Ovary (tissue), 10 donors: ENCODE measurements around the gene SPATA31C1. TPM values are rescaled to one million over a fixed set of nuclear protein-coding genes. Genes with fewer than 3 reads are reported as not detected.
"Not testable (repeated sequence)": the region's sequence is repeated elsewhere in the genome, so short reads cannot be mapped to it uniquely, and the experiment has no call there.

ENCODE experiments used
- DNase-seq, 5 donors: peaks; one replicate each; pipeline ENCODE4 v3.0.0-alpha.2; 2019 to 2020
- H3K27ac ChIP-seq, 2 donors: fragments of 200-600 bp; one replicate each; pipeline versions ENCODE4 v1.5.1 to v1.8.0; 2019 to 2022
- H3K27me3 ChIP-seq: fragments of 200-600 bp; one replicate; pipeline ENCODE4 v1.8.0; 2022
- H3K36me3 ChIP-seq: fragments of 200-600 bp; sonication (generic); one replicate; pipeline ENCODE4 v1.5.1; 2019
- H3K4me1 ChIP-seq: one replicate; pipeline ENCODE4 v1.8.1; 2013; ENCODE audit warnings: mild to moderate bottlenecking, moderate library complexity; ENCODE audit not compliant: insufficient read depth
- H3K4me3 ChIP-seq: fragments of 200-600 bp; sonication (generic); one replicate; pipeline ENCODE4 v1.5.1; 2017
- H3K9me3 ChIP-seq, 2 donors: fragments of 200-600 bp in 1 of 2; sonication (generic) in 1 of 2; one replicate each; pipeline versions ENCODE4 v1.5.1 to v1.8.1; 2013 to 2019; ENCODE audit warnings: mild to moderate bottlenecking in 1 of 2, moderate library complexity in 1 of 2
- EP300 ChIP-seq: sonication (generic); formaldehyde crosslinking; IDR thresholded peaks from one replicate; pipeline ENCODE4 v1.6.1; 2017; ENCODE audit warnings: antibody characterized with exemption
- POLR2A ChIP-seq: fragments of 450-650 bp; IDR thresholded peaks from one replicate; pipeline ENCODE4 v1.6.1; 2017; ENCODE audit warnings: antibody characterized with exemption, mild to moderate bottlenecking, moderate library complexity
- WGBS, 3 donors: extraction: QIAGEN DNeasy Blood & Tissue Kit in 1 of 3; methylation state at CpG; one replicate each; pipeline versions ENCODE4 v1.1.5 to v1.1.7; 2013 to 2017; 5-methylcytosine and 5-hydroxymethylcytosine counted together
- intact Hi-C, 4 donors: fragments of 100-400 bp; cut with DNase I; formaldehyde crosslinking; loops; one replicate each; pipeline versions ENCODE4 v1.11.0 to v1.15.1; 2022 to 2023
- long read RNA-seq, 3 donors: library from polyadenylated mRNA in 2 of 3; unstranded in 2 of 3; transcript quantifications; one replicate each; pipeline ENCODE4 v2.0.0 and lab custom pipeline, GENCODE V29; 2021 to 2026
- polyA plus RNA-seq, 2 donors: library from polyadenylated mRNA; stranded (reverse); fragments of 200-250 nt in 1 of 2; fragments of 350-450 nt in 1 of 2; fragmentation: Illumina TruSeq in 1 of 2; extraction: RNeasy Lipid Tissue Mini Kit (QIAGEN cat#74804) in 1 of 2; gene quantifications; one replicate each; pipeline ENCODE4 v1.2.3, GENCODE V29; 2013 to 2014
- total RNA-seq, 7 donors: library from RNA; depleted of rRNA in 2 of 7; stranded (reverse); fragments of >200 nt in 2 of 7; fragmentation: NEBNext Ultra II Directional in 3 of 7; extraction: Animal tissue kit (Norgen Biotek cat#: 25700) in 3 of 7; gene quantifications; one replicate each; pipeline versions ENCODE4 v1.1.0 to v1.2.4, GENCODE V29; 2016 to 2023
- TF ChIP-seq, protein P1 (sequence below), 3 donors: fragments of 450-650 bp in 2 of 3; fragments of 200-600 bp in 1 of 3; IDR thresholded peaks; one replicate each; pipeline versions ENCODE4 v1.5.1 to v1.8.0; 2016 to 2022; ENCODE audit warnings: antibody characterized with exemption in 3 of 3, mild to moderate bottlenecking in 1 of 3
- donor health status: DM: no; HTN: no; CAD: no; lungs with moderate emphysema.
- donor health status: DM: no; HTN: no; CAD: no.
- donor health status: Bipolar disorder and iron deficiency.
- donor health status: DM: yes; HTN: yes; CAD: no.
- donor health status: DM: no; HTN: no; CAD: no.
- donor health status: DM: yes; HTN: yes; CAD: no.

Gene SPATA31C1
- total RNA-seq (not detected), polyA plus RNA-seq (not detected)
- long read RNA-seq, donor 1: 0 reads
- long read RNA-seq, donor 2: 0 reads
- long read RNA-seq, donor 3: 0 reads

- no CpG with 5 or more reads among the region's 8 CpGs for WGBS, 3 donors
- intact Hi-C loops, DNase-seq: not testable (repeated sequence)
Measured at GRCh38 chr9:87917662-87918061, at the start of gene SPATA31C1. TSS of gene SPATA31C1 (plus strand) at chr9:87917962.

GRCh38 chr9:87868175-87868574 is 49.6 kb upstream of the SPATA31C1 start:
- 93 to 97% (median 97%) methylated on average over 9 of the region's 9 CpGs for WGBS, 3 donors
- H3K4me3 ChIP-seq: no peak overlapping the region

More at GRCh38 chr9:87917662-87918061, at the start of gene SPATA31C1:
- not testable (repeated sequence) for H3K27ac ChIP-seq, H3K27me3 ChIP-seq, H3K4me3 ChIP-seq, H3K9me3 ChIP-seq, H3K36me3 ChIP-seq, H3K4me1 ChIP-seq

DNA sequence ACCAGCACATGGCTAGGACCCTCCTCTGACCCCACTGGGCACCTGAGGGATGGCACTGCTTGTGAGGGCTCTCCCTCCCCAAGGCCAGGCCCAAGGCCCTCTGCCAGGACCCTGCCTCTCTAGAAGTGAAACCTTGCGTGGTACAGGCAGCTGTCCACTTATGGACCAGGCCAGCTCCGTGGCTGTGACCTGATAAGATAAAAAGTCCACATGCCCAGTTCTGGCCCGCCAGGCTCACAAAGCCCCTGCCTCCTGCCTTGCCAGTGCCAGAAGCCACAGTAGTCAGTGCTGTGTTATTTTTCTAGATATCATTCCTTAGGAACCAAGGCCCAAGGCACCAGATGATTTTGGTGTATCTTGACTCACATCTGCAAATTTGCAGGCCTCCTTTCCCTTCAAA is 49.1 kb upstream of the SPATA31C1 start:
- DNase-seq: peak in 1 of 5 donors; percentile 2
- H3K36me3 ChIP-seq: no peaks in the 10 kb centered on the region

More at GRCh38 chr9:87868175-87868574, 49.6 kb upstream of the SPATA31C1 start:
- H3K4me1 ChIP-seq: no peaks in the 10 kb centered on the region
- H3K9me3 ChIP-seq: no peaks in the 10 kb centered on the region
- H3K27ac ChIP-seq: no peak overlapping the region
- no peak for TF ChIP-seq POLR2A
- TF ChIP-seq, protein P1, sequence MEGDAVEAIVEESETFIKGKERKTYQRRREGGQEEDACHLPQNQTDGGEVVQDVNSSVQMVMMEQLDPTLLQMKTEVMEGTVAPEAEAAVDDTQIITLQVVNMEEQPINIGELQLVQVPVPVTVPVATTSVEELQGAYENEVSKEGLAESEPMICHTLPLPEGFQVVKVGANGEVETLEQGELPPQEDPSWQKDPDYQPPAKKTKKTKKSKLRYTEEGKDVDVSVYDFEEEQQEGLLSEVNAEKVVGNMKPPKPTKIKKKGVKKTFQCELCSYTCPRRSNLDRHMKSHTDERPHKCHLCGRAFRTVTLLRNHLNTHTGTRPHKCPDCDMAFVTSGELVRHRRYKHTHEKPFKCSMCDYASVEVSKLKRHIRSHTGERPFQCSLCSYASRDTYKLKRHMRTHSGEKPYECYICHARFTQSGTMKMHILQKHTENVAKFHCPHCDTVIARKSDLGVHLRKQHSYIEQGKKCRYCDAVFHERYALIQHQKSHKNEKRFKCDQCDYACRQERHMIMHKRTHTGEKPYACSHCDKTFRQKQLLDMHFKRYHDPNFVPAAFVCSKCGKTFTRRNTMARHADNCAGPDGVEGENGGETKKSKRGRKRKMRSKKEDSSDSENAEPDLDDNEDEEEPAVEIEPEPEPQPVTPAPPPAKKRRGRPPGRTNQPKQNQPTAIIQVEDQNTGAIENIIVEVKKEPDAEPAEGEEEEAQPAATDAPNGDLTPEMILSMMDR (IDR thresholded peaks at IDR 0.05): no peak
- no peak for TF ChIP-seq EP300
- DNase-seq: no peak
- no peaks in the 10 kb centered on the region for H3K27me3 ChIP-seq
- intact Hi-C loops: no loop called here
- H3K36me3 ChIP-seq: no peaks in the 10 kb centered on the region

GRCh38 chr9:87869082-87869481 is 48.7 kb upstream of the SPATA31C1 start:
- intact Hi-C loops: no loop called here
- Histone ChIP-seq H3K9me3 (no peaks in the 10 kb centered on the region), H3K27ac (no peak overlapping the region), H3K27me3 (no peaks in the 10 kb centered on the region), H3K36me3 (no peaks in the 10 kb centered on the region), H3K4me3 (no peak overlapping the region), H3K4me1 (no peaks in the 10 kb centered on the region)
- no peak for TF ChIP-seq EP300
- no peak for TF ChIP-seq POLR2A
- TF ChIP-seq, protein P1 (IDR thresholded peaks at IDR 0.05): no peak
- peak in 2 of 5 donors; percentile 2 to 23 for DNase-seq
- 91 to 93% (median 92%) methylated on average over 10 to 11 of the region's 11 CpGs for WGBS, 3 donors

More for the DNA sequence above, 49.1 kb upstream of the SPATA31C1 start:
- intact Hi-C loops: no loop called here
- no peaks in the 10 kb centered on the region for H3K4me1 ChIP-seq
- no peaks in the 10 kb centered on the region for H3K9me3 ChIP-seq
- 75 to 94% (median 89%) methylated on average over 3 of the region's 3 CpGs for WGBS, 3 donors
- TF ChIP-seq POLR2A: no peak
- TF ChIP-seq, protein P1 (IDR thresholded peaks at IDR 0.05): no peak
- H3K27ac ChIP-seq: no peak overlapping the region
- no peaks in the 10 kb centered on the region for H3K27me3 ChIP-seq
- H3K4me3 ChIP-seq: no peak overlapping the region

DNA sequence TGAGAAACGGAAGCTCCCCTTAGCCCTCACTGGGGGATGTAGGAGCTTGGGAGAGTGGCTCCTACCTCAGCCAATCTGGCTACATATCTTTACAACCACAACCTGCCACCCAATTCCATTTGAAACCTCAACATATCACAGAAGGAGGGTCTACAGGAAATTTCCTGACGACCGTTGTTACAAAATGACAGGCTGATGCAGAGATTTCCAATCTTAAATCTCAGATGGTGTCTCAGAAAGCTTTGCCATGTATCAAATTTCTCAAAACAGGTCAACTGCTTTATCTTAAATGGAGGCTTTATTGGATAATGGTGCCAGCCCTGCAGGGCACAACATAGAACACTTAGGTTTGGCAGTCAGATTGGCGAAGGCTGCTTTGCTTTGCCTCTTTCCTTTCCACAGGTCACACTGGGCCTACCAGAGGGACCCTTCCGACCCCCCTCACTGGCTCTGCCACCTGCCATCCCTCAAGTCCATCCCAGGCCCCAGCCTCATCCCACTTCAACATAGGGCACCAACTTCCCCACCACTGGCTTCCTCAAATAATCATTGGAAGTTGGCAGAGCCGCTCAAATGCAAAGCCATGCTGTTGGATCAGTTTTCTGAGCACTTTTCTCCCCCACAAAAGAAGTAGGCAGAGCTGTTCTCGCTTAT is 46.2 kb upstream of the SPATA31C1 start:
- DNase-seq: peak in 1 of 5 donors; percentile 1
- Histone ChIP-seq H3K36me3 (no peaks in the 10 kb centered on the region), H3K4me1 (no peaks in the 10 kb centered on the region), H3K9me3 (no peaks in the 10 kb centered on the region), H3K4me3 (no peak overlapping the region), H3K27ac (no peak overlapping the region), H3K27me3 (no peaks in the 10 kb centered on the region)
- no peak for TF ChIP-seq EP300
- TF ChIP-seq, protein P1 (IDR thresholded peaks at IDR 0.05): no peak
- no peak for TF ChIP-seq POLR2A
- intact Hi-C loops: no loop called here
- 92 to 94% (median 93%) methylated on average over 7 of the region's 7 CpGs for WGBS, 3 donors
